ENCODE measurements around the gene ARHGAP10.

Gene ARHGAP10

DNA sequence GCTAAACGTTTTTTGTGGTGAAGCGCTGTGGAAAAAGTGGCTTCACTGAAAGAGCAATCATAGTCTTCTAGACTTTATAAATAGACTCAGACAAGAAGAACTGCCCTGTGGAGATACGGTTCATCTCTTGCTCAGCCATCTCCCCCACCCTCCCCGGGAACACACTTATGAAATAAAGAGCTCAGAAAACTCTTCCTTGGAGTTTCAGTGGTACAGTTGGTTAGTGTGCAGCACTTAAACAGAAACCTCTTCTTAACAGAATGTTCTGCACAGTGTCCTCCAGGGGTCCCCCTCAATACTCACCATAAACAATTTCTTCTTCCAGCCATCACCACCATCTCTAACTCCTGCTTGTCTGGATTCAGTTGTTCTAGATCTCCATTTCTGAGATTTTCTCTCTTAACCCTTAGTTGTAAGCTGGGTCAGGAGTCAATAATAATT is 313.0 kb downstream of the ARHGAP10 start:
- H3K27me3 ChIP-seq: no peaks in the 10 kb centered on the region
- peak in 3 of 11 experiments; percentile 34 to 74 (median 38); a peak in 2 of 22 replicates for TF ChIP-seq Cebpa-rat (IDR thresholded peaks at IDR 0.05)
- peak overlapping the region; percentile 60 to 89 (median 82) for H3K4me2 ChIP-seq
- peaks cover 0 to 16% (median 6%) of the 10 kb centered on the region in 11 experiments; a peak in 6 of 22 replicates for H4K20me1 ChIP-seq
- H3K9me3 ChIP-seq (replicated peaks in 1 of 11): peaks cover 0 to 6% (median 2%) of the 10 kb centered on the region in 11 experiments; a peak in 4 of 22 replicates
- peak overlapping the region in 2 of 10 experiments; percentile 27 to 43; a peak in 2 of 20 replicates for H3K4me3 ChIP-seq
- H3K36me3 ChIP-seq: peaks cover 0 to 29% (median 14%) of the 10 kb centered on the region in 11 experiments; a peak in 11 of 22 replicates
- H3K27ac ChIP-seq: peak overlapping the region in 4 of 11 experiments; percentile 27 to 76 (median 64); a peak in 4 of 22 replicates
- H3K9ac ChIP-seq: peak overlapping the region in 3 of 11 experiments; percentile 34 to 63 (median 57); a peak in 6 of 22 replicates
- peaks cover 13 to 42% (median 24%) of the 10 kb centered on the region in 10 experiments for H3K4me1 ChIP-seq

DNA sequence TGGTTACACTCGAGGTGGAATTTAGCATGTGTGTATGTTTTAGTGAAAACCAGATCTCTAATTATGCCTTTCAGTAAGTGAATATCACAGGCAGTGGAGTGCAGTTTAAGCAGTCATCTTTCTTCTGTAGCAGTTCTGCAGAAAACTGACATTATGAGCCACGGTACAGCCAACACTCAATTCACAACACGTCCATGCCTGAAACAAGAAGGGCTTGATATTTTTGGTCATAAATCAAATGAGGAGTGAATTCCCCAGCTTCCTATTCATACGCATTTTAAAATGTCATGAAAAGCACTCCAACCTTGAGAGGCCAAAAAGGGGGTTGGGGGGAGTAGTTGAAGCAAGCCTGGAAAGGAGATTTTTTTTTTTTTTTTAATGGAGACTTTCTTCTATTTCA is 316.7 kb downstream of the ARHGAP10 start:
- no peaks in the 10 kb centered on the region for H3K27me3 ChIP-seq
- no peak overlapping the region for H3K27ac ChIP-seq
- H3K4me1 ChIP-seq: peaks cover 35 to 56% (median 50%) of the 10 kb centered on the region in 10 experiments

DNA sequence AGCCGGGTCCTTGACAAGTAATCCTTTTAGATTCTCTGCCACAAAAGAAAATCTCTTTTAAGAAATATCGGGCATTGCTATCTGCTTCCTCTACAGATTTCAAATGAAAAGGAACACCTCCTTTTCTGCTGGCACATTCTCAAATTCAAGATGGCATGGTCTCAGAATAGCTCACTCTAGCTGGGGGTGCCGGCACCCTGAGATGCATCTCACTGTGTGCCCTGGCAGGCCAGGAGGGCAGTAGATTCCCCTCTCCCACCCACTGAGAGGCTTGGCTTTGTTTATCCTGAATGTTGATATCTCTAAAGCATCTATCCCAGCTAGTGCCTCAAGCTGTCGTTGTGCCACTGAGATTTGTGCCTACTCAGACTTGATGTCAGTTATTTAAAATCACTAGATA is 319.5 kb downstream of the ARHGAP10 start:
- H3K9ac ChIP-seq: no peak overlapping the region
- no peak overlapping the region for H3K27ac ChIP-seq
- peaks cover 0 to 11% (median 3%) of the 10 kb centered on the region in 11 experiments; a peak in 5 of 22 replicates for H3K9me3 ChIP-seq (replicated peaks in 1 of 11)
- no peak for TF ChIP-seq Cebpa-rat (IDR thresholded peaks at IDR 0.05)
- no peak overlapping the region for H3K4me3 ChIP-seq
- H3K27me3 ChIP-seq: no peaks in the 10 kb centered on the region
- peaks cover 0 to 32% (median 14%) of the 10 kb centered on the region in 11 experiments; a peak in 12 of 22 replicates for H3K36me3 ChIP-seq
- H3K4me2 ChIP-seq: peak overlapping the region in 10 of 11 experiments; percentile 16 to 89 (median 76); a peak in 17 of 22 replicates
- peaks cover 0 to 14% (median 6%) of the 10 kb centered on the region in 11 experiments; a peak in 8 of 22 replicates for H4K20me1 ChIP-seq
- peaks cover 35 to 57% (median 54%) of the 10 kb centered on the region in 10 experiments for H3K4me1 ChIP-seq

More for the DNA sequence above, 316.7 kb downstream of the ARHGAP10 start:
- H3K4me2 ChIP-seq: no peak overlapping the region
- H3K9me3 ChIP-seq (replicated peaks in 1 of 11): peaks cover 0 to 11% (median 3%) of the 10 kb centered on the region in 11 experiments; a peak in 5 of 22 replicates
- TF ChIP-seq Cebpa-rat (IDR thresholded peaks at IDR 0.05): no peak
- H3K9ac ChIP-seq: no peak overlapping the region
- H3K36me3 ChIP-seq: peaks cover 0 to 29% (median 14%) of the 10 kb centered on the region in 11 experiments; a peak in 12 of 22 replicates
- H4K20me1 ChIP-seq: peaks cover 0 to 19% (median 9%) of the 10 kb centered on the region in 11 experiments; a peak in 11 of 22 replicates
- H3K4me3 ChIP-seq: no peak overlapping the region

DNA sequence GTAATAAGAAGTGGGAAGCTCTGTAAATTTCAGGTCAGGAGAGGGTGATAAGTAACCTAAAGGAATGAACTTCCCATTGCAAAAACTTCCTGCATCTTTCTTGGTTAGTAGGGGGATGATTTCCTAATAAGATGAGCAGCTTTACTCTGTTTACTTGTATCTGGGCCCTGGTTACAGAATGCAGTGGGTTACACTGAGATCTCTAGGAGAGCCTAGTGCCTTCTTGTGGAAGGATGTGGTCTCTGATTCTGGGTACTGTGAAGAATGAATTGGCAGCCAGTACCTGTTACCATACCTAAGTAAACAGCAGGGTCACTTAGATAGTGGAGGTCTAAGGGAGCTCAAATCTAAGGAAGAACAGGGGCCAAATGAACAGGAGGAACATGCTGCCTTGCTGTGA is 320.6 kb downstream of the ARHGAP10 start:
- Histone ChIP-seq H3K9ac (no peak overlapping the region), H3K36me3 (peaks cover 0 to 23% (median 9%) of the 10 kb centered on the region in 11 experiments; a peak in 12 of 22 replicates), H3K4me3 (no peak overlapping the region), H3K27me3 (no peaks in the 10 kb centered on the region), H3K4me1 (peaks cover 45 to 66% (median 64%) of the 10 kb centered on the region in 10 experiments), H3K9me3 (replicated peaks in 1 of 11) (peaks cover 0 to 11% (median 3%) of the 10 kb centered on the region in 11 experiments; a peak in 4 of 22 replicates), H3K27ac (peak overlapping the region in 1 of 11 experiments; percentile 47; a peak in 1 of 22 replicates), H4K20me1 (peaks cover 0 to 17% (median 9%) of the 10 kb centered on the region in 11 experiments; a peak in 14 of 22 replicates), H3K4me2 (peak overlapping the region in 10 of 11 experiments; percentile 28 to 89 (median 76); a peak in 19 of 22 replicates)
- TF ChIP-seq Cebpa-rat (IDR thresholded peaks at IDR 0.05): no peak

DNA sequence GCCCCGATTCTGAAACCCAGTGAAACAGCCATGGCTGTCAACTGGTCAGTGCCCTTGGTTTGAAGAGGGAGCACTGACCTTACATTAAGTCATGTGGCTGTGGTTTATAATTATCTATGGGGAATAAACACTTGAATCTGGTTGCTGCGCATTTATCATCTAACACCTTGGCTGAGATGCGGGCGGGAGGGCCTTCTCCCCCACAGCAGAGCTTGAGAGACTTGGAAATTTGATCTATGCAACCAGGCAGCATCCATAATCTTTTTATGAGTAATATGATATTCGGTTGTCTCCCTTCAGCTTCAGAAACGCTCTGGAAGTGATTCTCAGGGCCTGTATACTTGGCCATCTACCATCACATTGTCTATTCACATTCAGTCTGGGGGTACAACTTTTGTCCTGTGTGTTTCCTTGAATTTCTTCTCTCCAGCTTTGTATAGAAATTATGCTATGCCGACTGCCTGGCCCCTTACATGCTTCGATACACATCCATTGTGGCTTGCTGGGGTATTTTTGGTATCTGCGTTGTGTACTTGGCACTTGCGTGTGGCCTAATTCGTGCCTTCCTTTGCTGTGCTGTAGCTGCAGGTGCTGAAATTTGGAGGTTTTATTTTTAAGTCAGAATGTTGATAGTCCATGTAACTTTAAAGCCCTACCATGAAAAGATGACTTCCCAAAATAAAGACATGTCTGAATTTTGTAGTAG is 321.6 kb downstream of the ARHGAP10 start:
- Histone ChIP-seq H3K27me3 (no peaks in the 10 kb centered on the region), H3K36me3 (peaks cover 0 to 13% (median 5%) of the 10 kb centered on the region in 11 experiments; a peak in 9 of 22 replicates), H3K9ac (peak overlapping the region in 2 of 11 experiments; percentile 35 to 48; a peak in 3 of 22 replicates), H3K27ac (peak overlapping the region in 3 of 11 experiments; percentile 12 to 47 (median 21); a peak in 4 of 22 replicates), H3K9me3 (replicated peaks in 1 of 11) (peaks cover 0 to 8% (median 0%) of the 10 kb centered on the region in 11 experiments; a peak in 3 of 22 replicates), H3K4me1 (peaks cover 55 to 76% (median 74%) of the 10 kb centered on the region in 10 experiments), H3K4me3 (no peak overlapping the region), H3K4me2 (peak overlapping the region; percentile 8 to 89 (median 73); a peak in 20 of 22 replicates), H4K20me1 (peaks cover 0 to 27% (median 14%) of the 10 kb centered on the region in 11 experiments; a peak in 15 of 22 replicates)
- 0 out of 22 replicates have a peak, but pooled peaks of 1 of the 11 experiments have one; percentile 12 for TF ChIP-seq Cebpa-rat (IDR thresholded peaks at IDR 0.05)

DNA sequence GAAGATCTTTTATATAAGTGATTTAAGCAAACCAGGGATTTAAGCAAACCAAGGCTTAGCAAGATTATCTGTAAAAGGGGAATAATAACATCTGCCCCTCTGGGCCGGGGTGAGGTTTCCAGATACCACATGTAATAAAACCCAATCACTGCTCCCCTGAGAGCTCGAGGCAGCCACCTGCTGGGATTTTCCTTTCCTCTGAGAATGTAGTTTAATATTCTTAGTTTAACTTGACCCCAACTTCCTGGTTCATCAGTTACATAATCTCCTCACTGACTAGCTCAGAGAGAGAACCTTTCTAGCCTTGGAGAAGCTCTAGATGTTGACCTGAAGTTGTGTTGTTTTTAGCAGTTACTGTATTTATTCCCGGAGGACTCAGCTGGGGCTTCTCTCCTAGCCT is 322.4 kb downstream of the ARHGAP10 start:
- peak overlapping the region in 1 of 11 experiments; percentile 48; a peak in 2 of 22 replicates for H3K9ac ChIP-seq
- H3K4me3 ChIP-seq: peak overlapping the region in 1 of 10 experiments; percentile 14; a peak in 1 of 20 replicates
- H4K20me1 ChIP-seq: peaks cover 0 to 32% (median 17%) of the 10 kb centered on the region in 11 experiments; a peak in 15 of 22 replicates
- peak overlapping the region; percentile 26 to 89 (median 73) for H3K4me2 ChIP-seq
- H3K9me3 ChIP-seq (replicated peaks in 1 of 11): peaks cover 0 to 8% (median 0%) of the 10 kb centered on the region in 11 experiments; a peak in 2 of 22 replicates
- peaks cover 63 to 85% (median 82%) of the 10 kb centered on the region in 10 experiments for H3K4me1 ChIP-seq
- no peak for TF ChIP-seq Cebpa-rat (IDR thresholded peaks at IDR 0.05)
- no peaks in the 10 kb centered on the region for H3K27me3 ChIP-seq
- peaks cover 0 to 5% (median 1%) of the 10 kb centered on the region in 11 experiments; a peak in 7 of 22 replicates for H3K36me3 ChIP-seq
- peak overlapping the region in 2 of 11 experiments; percentile 29 to 47; a peak in 4 of 22 replicates for H3K27ac ChIP-seq

DNA sequence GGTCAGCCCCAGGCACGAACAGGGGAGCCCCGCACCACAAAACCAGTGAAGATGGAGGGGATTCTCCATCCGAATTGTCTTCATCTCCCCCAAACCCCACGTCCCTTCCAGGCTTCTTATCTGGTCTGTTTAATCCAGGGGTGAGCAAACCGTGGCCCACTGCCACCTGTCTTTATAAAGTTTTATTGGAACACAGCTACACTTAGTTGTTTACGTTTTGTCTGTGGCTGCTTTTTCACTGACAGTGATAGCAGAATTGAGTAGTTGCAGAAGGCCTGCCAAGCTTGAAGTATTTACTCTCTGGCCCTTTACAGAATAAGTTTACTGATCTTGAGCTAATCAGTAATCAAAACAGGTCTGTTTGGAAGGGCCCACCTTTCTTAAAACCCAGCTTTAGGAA is 324.0 kb downstream of the ARHGAP10 start:
- Histone ChIP-seq H3K4me2 (peak overlapping the region in 8 of 11 experiments; percentile 64 to 89 (median 81); a peak in 16 of 22 replicates), H3K27ac (no peak overlapping the region), H3K27me3 (no peaks in the 10 kb centered on the region), H3K4me1 (peaks cover 73 to 99% (median 93%) of the 10 kb centered on the region in 10 experiments), H3K9me3 (replicated peaks in 1 of 11) (no peaks in the 10 kb centered on the region), H3K4me3 (no peak overlapping the region), H4K20me1 (peaks cover 0 to 36% (median 17%) of the 10 kb centered on the region in 11 experiments; a peak in 15 of 22 replicates), H3K36me3 (peaks cover 0 to 3% (median 0%) of the 10 kb centered on the region in 11 experiments; a peak in 1 of 22 replicates), H3K9ac (no peak overlapping the region)
- no peak for TF ChIP-seq Cebpa-rat (IDR thresholded peaks at IDR 0.05)

DNA sequence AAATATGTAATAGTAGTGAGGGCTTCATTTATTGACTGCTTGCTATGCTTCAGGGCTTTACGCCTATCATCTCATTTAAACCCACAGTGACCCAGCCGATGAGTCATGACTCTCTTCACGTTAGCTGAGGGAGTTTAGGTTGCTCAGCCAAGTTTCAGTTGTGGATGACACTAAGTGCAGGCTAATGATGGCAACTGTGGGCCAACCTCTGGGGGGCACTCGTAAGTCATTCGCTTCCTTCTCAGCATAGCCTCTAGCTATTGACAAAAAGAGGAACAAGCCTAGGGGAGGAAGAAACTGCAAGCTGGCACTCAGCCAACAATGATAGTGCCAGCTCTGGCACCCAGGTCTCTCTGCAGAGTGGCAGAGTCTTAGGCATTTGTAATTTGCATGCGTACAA is 325.0 kb downstream of the ARHGAP10 start:
- Histone ChIP-seq H4K20me1 (peaks cover 0 to 38% (median 17%) of the 10 kb centered on the region in 11 experiments; a peak in 15 of 22 replicates), H3K27ac (no peak overlapping the region), H3K36me3 (0 out of 22 replicates have a peak, but pooled peaks cover 0 to 3% (median 0%) of the 10 kb centered on the region in 11 experiments), H3K4me1 (peaks cover 69 to 95% (median 87%) of the 10 kb centered on the region in 10 experiments), H3K27me3 (no peaks in the 10 kb centered on the region), H3K4me3 (no peak overlapping the region), H3K4me2 (peak overlapping the region; percentile 48 to 89 (median 78)), H3K9me3 (replicated peaks in 1 of 11) (no peaks in the 10 kb centered on the region), H3K9ac (no peak overlapping the region)
- no peak for TF ChIP-seq Cebpa-rat (IDR thresholded peaks at IDR 0.05)

Measured in BLaER1 treated with 17β-estradiol and CSF1 and Interleukin-3, amounts not matched to agents 10 nM and 100 nM (cell line).